Liver (tissue), 9 donors: ENCODE measurements around the gene SLC25A41. TPM values are rescaled to one million over a fixed set of nuclear protein-coding genes. Genes with fewer than 3 reads are reported as not detected.

Source experiments
- DNase-seq: peaks from one replicate; pipeline ENCODE4 v3.0.0-alpha.2; 2017; ENCODE audit warnings: low spot score
- H3K27ac ChIP-seq, 2 donors: one replicate each; pipeline ENCODE4 v1.7.0; 2013; ENCODE audit warnings: inconsistent platforms in 2 of 2, low read length in 2 of 2, control low read depth in 1 of 2, low read depth in 1 of 2, mild to moderate bottlenecking in 1 of 2
- H3K27me3 ChIP-seq, 4 donors: one replicate each; pipeline versions ENCODE4 v1.6.1 to v1.7.0; 2013; ENCODE audit warnings: low read length in 3 of 4, inconsistent platforms in 1 of 4, mild to moderate bottlenecking in 1 of 4, moderate library complexity in 1 of 4; ENCODE audit not compliant: control insufficient read depth in 4 of 4, insufficient read depth in 4 of 4
- H3K36me3 ChIP-seq, 4 donors: one replicate each; pipeline versions ENCODE4 v1.6.1 to v1.7.0; 2013; ENCODE audit warnings: low read length in 3 of 4, mild to moderate bottlenecking in 3 of 4, low read depth in 1 of 4, moderate library complexity in 1 of 4; ENCODE audit not compliant: control insufficient read depth in 4 of 4, insufficient read depth in 3 of 4
- H3K4me1 ChIP-seq, 4 donors: one replicate each; pipeline versions ENCODE4 v1.6.1 to v1.7.0; 2013; ENCODE audit warnings: low read length in 3 of 4, mild to moderate bottlenecking in 3 of 4, moderate library complexity in 1 of 4; ENCODE audit not compliant: control insufficient read depth in 4 of 4, insufficient read depth in 4 of 4
- H3K4me3 ChIP-seq, 3 donors: one replicate each; pipeline versions ENCODE4 v1.6.1 to v1.7.0; 2013; ENCODE audit warnings: low read length in 3 of 3, control low read depth in 1 of 3, low read depth in 1 of 3, mild to moderate bottlenecking in 1 of 3
- H3K9ac ChIP-seq, 2 donors: one replicate each; pipeline ENCODE4 v1.7.0; 2013; ENCODE audit warnings: low read length in 2 of 2, mild to moderate bottlenecking in 2 of 2, moderate library complexity in 2 of 2, control low read depth in 1 of 2, low read depth in 1 of 2
- H3K9me3 ChIP-seq, 4 donors: one replicate each; pipeline versions ENCODE4 v1.6.1 to v1.7.0; 2013; ENCODE audit warnings: low read length in 3 of 4; ENCODE audit not compliant: control insufficient read depth in 4 of 4
- ATF3 ChIP-seq: IDR thresholded peaks from 2 replicates; pipeline ENCODE4 v1.6.1; 2016; ENCODE audit warnings: antibody characterized with exemption
- FOXA1 ChIP-seq: IDR thresholded peaks from 2 replicates; pipeline ENCODE4 v1.6.1; 2016; ENCODE audit warnings: antibody characterized with exemption
- FOXA2 ChIP-seq: IDR thresholded peaks from 2 replicates; pipeline ENCODE4 v1.6.1; 2016; ENCODE audit warnings: antibody characterized with exemption
- HNF4A ChIP-seq, 2 donors: conservative IDR thresholded peaks; 2 replicates each; pipeline ENCODE4 v1.6.1; 2016; ENCODE audit warnings: antibody characterized with exemption in 2 of 2, mild to moderate bottlenecking in 2 of 2
- NR2F2 ChIP-seq: IDR thresholded peaks from 2 replicates; pipeline ENCODE4 v1.6.1; 2016; ENCODE audit warnings: antibody characterized with exemption
- RXRA ChIP-seq, 2 donors: IDR thresholded peaks; 2 replicates each; pipeline ENCODE4 v1.6.1; 2017 to 2018; ENCODE audit warnings: antibody characterized with exemption in 2 of 2, mild to moderate bottlenecking in 1 of 2
- TAF1 ChIP-seq: conservative IDR thresholded peaks from 2 replicates; pipeline ENCODE4 v1.6.1; 2016; ENCODE audit warnings: antibody characterized with exemption, mild to moderate bottlenecking
- YY1 ChIP-seq: IDR thresholded peaks from 2 replicates; pipeline ENCODE4 v1.6.1; 2016; ENCODE audit warnings: antibody characterized with exemption, mild to moderate bottlenecking
- ZBTB33 ChIP-seq: IDR thresholded peaks from 2 replicates; pipeline ENCODE4 v1.6.1; 2016; ENCODE audit warnings: antibody characterized with exemption
- WGBS: extraction: QIAGEN DNeasy Blood & Tissue Kit; methylation state at CpG from one replicate; pipeline ENCODE4 v1.1.7; 2013; 5-methylcytosine and 5-hydroxymethylcytosine counted together
- polyA plus RNA-seq, 2 donors: library from polyadenylated mRNA; stranded (reverse) in 1 of 2; unstranded in 1 of 2; fragments of 200-250 nt in 1 of 2; fragments of >200 nt in 1 of 2; fragmentation: Nextera tagmentation in 1 of 2; extraction: Ambion mirVana in 1 of 2; gene quantifications; one replicate each; pipeline versions ENCODE4 v1.2.1 to v1.2.3, GENCODE V29; 2013 to 2015
- total RNA-seq, 2 donors: library from RNA; depleted of rRNA; stranded (reverse); fragments of >200 nt; gene quantifications; one replicate each; pipeline ENCODE4 v1.2.3, GENCODE V29; 2014
- donor health status: healthy.
- donor health status: healthy.
- donor health status: healthy.
- donor health status: healthy.
- donor health status: healthy.

The SLC25A41 gene
- total and polyA plus RNA-seq, 4 donors, result 0.14 to 0.16 TPM; not detected in 2

DNA sequence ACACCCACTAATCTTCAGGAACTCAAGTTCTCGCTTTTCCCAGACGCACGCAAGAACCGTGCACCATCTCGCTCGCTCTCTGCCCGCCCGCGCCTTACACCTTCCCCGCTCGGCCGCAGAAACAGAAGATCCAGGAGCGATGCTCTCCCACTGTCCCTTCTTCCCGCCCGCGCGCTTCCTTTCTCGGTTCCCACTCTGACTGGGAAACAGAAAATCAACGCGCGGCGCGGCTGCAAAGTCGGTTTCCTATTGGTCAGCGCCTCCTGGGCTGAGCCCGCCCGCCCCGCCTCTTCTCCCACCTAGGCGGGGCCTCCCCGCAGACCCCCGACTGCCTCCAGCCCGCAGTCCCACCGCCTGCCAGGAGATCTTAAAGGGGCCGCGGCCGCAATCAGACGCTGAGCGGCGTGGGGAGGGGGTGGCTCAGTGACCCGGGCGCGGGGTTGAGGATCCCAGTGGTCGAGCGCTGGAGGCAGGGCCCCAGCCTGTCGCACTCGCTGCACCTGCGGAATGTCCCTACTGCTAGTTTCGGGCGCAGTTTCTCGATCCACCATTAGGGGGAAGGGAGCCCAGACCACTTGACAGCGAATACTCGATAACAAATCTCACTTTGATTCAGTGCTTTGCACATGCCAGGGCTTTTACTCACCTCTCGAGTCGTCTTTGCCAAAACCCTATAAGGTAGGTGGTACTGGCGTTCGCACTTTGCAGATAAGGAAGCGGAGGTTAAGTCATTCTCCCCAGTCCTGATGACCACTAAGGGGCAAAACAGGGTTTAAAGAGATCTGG is 26.7 kb upstream of the SLC25A41 start (continued):
- TF ChIP-seq HNF4A (conservative IDR thresholded peaks at IDR 0.05), result no peak

DNA sequence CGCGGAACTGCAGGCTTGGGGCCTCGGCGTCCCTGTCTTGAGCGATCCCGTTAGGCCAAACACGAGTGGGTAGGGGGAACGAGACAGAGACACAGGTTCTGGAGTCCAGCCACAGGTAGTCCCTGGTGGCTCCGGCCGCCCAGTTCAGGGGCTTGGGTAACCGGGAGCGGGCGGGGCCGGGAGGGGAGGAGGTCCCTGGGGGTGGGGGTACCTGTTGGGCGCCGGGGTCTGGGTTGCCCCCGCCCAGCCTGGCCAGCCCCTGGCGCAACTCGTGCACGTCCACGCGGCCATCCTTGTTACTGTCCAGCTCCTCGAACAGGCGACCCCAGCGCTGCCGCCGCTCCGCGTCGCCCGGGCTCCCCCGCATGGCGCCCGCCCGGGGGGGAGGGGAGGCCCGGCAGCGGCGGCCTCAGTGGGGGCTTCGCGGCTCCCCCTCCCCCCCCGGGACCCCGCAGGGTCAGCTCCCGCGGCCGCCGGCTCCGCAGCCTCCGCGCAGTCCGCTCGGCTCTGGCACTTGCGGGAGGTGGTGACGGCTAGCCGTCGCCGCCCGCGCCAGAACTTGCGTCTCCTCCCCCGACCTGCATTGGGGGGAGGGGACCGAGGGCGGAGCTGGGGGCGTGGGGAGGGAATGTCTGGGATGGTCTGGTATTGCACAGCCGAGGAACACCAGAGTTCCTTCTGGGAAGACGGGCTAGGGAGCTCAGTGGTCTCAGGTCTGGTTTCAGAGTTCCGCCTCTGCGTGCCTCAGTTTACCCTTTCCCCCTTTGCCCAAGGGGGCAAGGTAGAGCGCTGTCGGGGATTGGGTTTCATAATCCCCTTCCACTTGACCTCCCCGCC is 25.9 kb upstream of the SLC25A41 start, which contains the start of gene SLC25A23:
TSS of gene SLC25A23 (minus strand) at position 531 of the 837 bp plus-strand sequence. CDS start at position 367, 164 bp downstream.
- peak; percentile 71 for DNase-seq
- 2% methylated on average over 70 of the region's 70 CpGs for WGBS
- peaks cover 0 to 20% (median 8%) of the 10 kb centered on the region in 4 donors for H3K36me3 ChIP-seq
- H3K27me3 ChIP-seq, result no peaks in the 10 kb centered on the region
- peak within 1 kb of the TSS; percentile 88 to 91 for H3K27ac ChIP-seq
- peaks cover 7 to 22% (median 16%) of the 10 kb centered on the region in 4 donors for H3K4me1 ChIP-seq
- TF ChIP-seq ATF3 (no peak), FOXA2 (no peak), ZBTB33 (no peak), HNF4A (conservative IDR thresholded peaks at IDR 0.05) (no peak), TAF1 (no peak), FOXA1 (no peak), NR2F2 (no peak)
- peaks cover 0 to under 1% (median 0%) of the 10 kb centered on the region in 4 donors for H3K9me3 ChIP-seq
- H3K9ac ChIP-seq, result peak within 1 kb of the TSS; percentile 36 to 60
- peak within 1 kb of the TSS; percentile 75 to 87 (median 85) for H3K4me3 ChIP-seq

DNA sequence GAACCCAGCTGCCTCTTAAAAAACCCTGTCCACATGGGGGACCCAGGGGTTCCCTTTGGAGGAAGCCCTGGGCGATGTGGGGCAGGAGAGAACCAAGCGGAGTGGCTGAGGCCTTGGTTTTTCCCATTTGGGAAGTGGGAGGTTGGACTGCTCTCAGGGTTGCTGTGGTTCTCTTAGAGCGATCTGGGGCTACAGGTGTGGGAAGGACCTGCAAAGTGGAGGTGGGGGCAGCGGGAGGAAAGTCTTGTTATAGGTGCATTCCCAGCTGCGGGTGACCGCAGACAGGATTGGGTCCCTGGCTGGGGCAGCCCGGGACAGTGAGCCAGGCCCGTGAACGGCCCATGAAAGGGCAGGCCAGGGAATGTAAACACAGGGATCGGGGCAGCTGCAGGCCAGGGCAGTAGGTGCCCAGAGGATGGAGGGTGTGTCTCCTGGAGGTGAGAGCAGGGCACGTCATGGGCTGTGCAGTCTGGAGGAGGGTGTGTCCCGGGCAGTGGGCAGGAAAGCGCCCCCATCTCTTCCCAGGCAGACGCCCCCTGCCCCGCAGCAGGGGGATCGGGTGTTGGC is 25.2 kb upstream of the SLC25A41 start:
- Histone ChIP-seq H3K27me3 (no peaks in the 10 kb centered on the region), H3K4me1 (peaks cover 7 to 19% (median 15%) of the 10 kb centered on the region in 4 donors), H3K36me3 (peaks cover 0 to 27% (median 15%) of the 10 kb centered on the region in 4 donors), H3K9me3 (peaks cover 3 to 8% (median 4%) of the 10 kb centered on the region in 4 donors), H3K27ac (peak overlapping the region in 1 of 2 donors; percentile 20), H3K4me3 (peak overlapping the region; percentile 41 to 87 (median 75)), H3K9ac (no peak overlapping the region)
- DNase-seq, result no peak
- 32% methylated on average over 16 of the region's 16 CpGs for WGBS
- TF ChIP-seq RXRA (IDR thresholded peaks at IDR 0.05) (peak; percentile 36 to 52), HNF4A (conservative IDR thresholded peaks at IDR 0.05) (peak in 1 of 2 donors; percentile 12), YY1 (no peak)
